HEK293 (cell line): ENCODE data around the gene SSTR3.

ENCODE experiments used
- CTCF ChIA-PET: fragments of 350-600 bp; formaldehyde crosslinking; extraction: SDS; loops from one replicate; lab custom pipeline; 2021; ENCODE audit warnings: antibody characterized with exemption; lab: Yijun Ruan, JAX
- POLR2A ChIA-PET: fragments of 300-600 bp; formaldehyde crosslinking; extraction: SDS; loops from one replicate; lab custom pipeline; 2020; ENCODE audit warnings: antibody characterized with exemption, inconsistent platforms; lab: Yijun Ruan, JAX
- H3K27ac ChIP-seq: fragments of 200-500 bp; sonication (Bioruptor generic); 2 replicates; pipeline ENCODE4 v1.5.1; 2014; ENCODE audit warnings: low read depth, low read length, control low read depth, inconsistent platforms; ENCODE audit errors: extremely low read depth
- H3K36me3 ChIP-seq, 2 experiments: fragments of 200-500 bp in 1 of 2; sonication (Bioruptor generic) in 1 of 2; 1 replicate in 1 of 2; 2 replicates in 1 of 2; pipeline ENCODE4 v1.5.1; 2014 to 2017; ENCODE audit warnings: inconsistent platforms in 2 of 2, low read length in 2 of 2; ENCODE audit not compliant: control insufficient read depth in 2 of 2, insufficient read depth in 1 of 2
- H3K4me1 ChIP-seq: fragments of 200-500 bp; sonication (Bioruptor generic); 2 replicates; pipeline ENCODE4 v1.5.1; 2014; ENCODE audit warnings: mild to moderate bottlenecking, low read length, inconsistent platforms; ENCODE audit not compliant: control insufficient read depth, insufficient read depth
- H3K4me3 ChIP-seq: 2 replicates; pipeline ENCODE4 v1.5.1; 2011; ENCODE audit warnings: low read depth, mild to moderate bottlenecking, control low read depth, low read length, moderate library complexity
- H3K9me3 ChIP-seq: fragments of 200-500 bp; sonication (Bioruptor generic); 2 replicates; pipeline ENCODE4 v1.5.1; 2014; ENCODE audit warnings: low read depth, low read length, inconsistent platforms; ENCODE audit not compliant: control insufficient read depth, insufficient read depth
- EGR2 ChIP-seq: fragments of 450-650 bp; formaldehyde crosslinking; IDR thresholded peaks from 2 replicates; pipeline ENCODE4 v1.5.1; 2016; ENCODE audit warnings: low read depth, missing biosample characterization, missing genetic modification characterization
- FEZF1 ChIP-seq: fragments of 450-650 bp; formaldehyde crosslinking; IDR thresholded peaks from 2 replicates; pipeline ENCODE4 v1.5.1; 2016; ENCODE audit warnings: missing biosample characterization, missing genetic modification characterization
- GLIS1 ChIP-seq: fragments of 450-650 bp; formaldehyde crosslinking; IDR thresholded peaks from 2 replicates; pipeline ENCODE4 v1.5.1; 2016; ENCODE audit warnings: missing biosample characterization, missing genetic modification characterization
- KLF10 ChIP-seq: fragments of 450-650 bp; IDR thresholded peaks from 2 replicates; pipeline ENCODE4 v1.5.1; 2018; ENCODE audit warnings: missing biosample characterization, mild to moderate bottlenecking, missing genetic modification characterization
- PATZ1 ChIP-seq: fragments of 450-650 bp; formaldehyde crosslinking; IDR thresholded peaks from 2 replicates; pipeline ENCODE4 v1.5.1; 2016; ENCODE audit warnings: missing biosample characterization, missing genetic modification characterization
- SCRT1 ChIP-seq: fragments of 450-650 bp; formaldehyde crosslinking; IDR thresholded peaks from 2 replicates; pipeline ENCODE4 v1.5.1; 2016; ENCODE audit warnings: missing biosample characterization, missing genetic modification characterization, borderline replicate concordance
- SP7 ChIP-seq: fragments of 450-650 bp; formaldehyde crosslinking; IDR thresholded peaks from 2 replicates; pipeline ENCODE4 v1.5.1; 2016; ENCODE audit warnings: missing biosample characterization, missing genetic modification characterization
- ZFHX2 ChIP-seq: fragments of 450-650 bp; formaldehyde crosslinking; conservative IDR thresholded peaks from 2 replicates; pipeline ENCODE4 v1.5.1; 2016; ENCODE audit warnings: missing biosample characterization, missing genetic modification characterization
- ZIC2 ChIP-seq: fragments of 450-650 bp; formaldehyde crosslinking; IDR thresholded peaks from 2 replicates; pipeline ENCODE4 v1.5.1; 2016; ENCODE audit warnings: missing biosample characterization, missing genetic modification characterization
- ZNF133 ChIP-seq: fragments of 450-650 bp; formaldehyde crosslinking; IDR thresholded peaks from 2 replicates; pipeline ENCODE4 v1.5.1; 2016; ENCODE audit warnings: missing biosample characterization, missing genetic modification characterization
- ZNF140 ChIP-seq: fragments of 450-650 bp; formaldehyde crosslinking; IDR thresholded peaks from 2 replicates; pipeline ENCODE4 v1.5.1; 2016; ENCODE audit warnings: missing biosample characterization, missing genetic modification characterization
- ZNF155 ChIP-seq: fragments of 450-650 bp; formaldehyde crosslinking; IDR thresholded peaks from 2 replicates; pipeline ENCODE4 v1.5.1; 2016; ENCODE audit warnings: missing biosample characterization, missing genetic modification characterization
- ZNF2 ChIP-seq: fragments of 450-650 bp; formaldehyde crosslinking; IDR thresholded peaks from 2 replicates; pipeline ENCODE4 v1.5.1; 2016; ENCODE audit warnings: missing biosample characterization, missing genetic modification characterization
- ZNF239 ChIP-seq: fragments of 450-650 bp; formaldehyde crosslinking; IDR thresholded peaks from 2 replicates; pipeline ENCODE4 v1.5.1; 2016; ENCODE audit warnings: missing biosample characterization, missing genetic modification characterization
- ZNF24 ChIP-seq: fragments of 450-650 bp; formaldehyde crosslinking; IDR thresholded peaks from 2 replicates; pipeline ENCODE4 v1.5.1; 2016; ENCODE audit warnings: missing biosample characterization, missing genetic modification characterization
- ZNF423 ChIP-seq: fragments of 450-650 bp; formaldehyde crosslinking; IDR thresholded peaks from 2 replicates; pipeline ENCODE4 v1.5.1; 2016; ENCODE audit warnings: missing biosample characterization, missing genetic modification characterization
- ZNF48 ChIP-seq: fragments of 450-650 bp; formaldehyde crosslinking; IDR thresholded peaks from 2 replicates; pipeline ENCODE4 v1.5.1; 2016; ENCODE audit warnings: missing biosample characterization, missing genetic modification characterization
- ZNF521 ChIP-seq: fragments of 450-650 bp; formaldehyde crosslinking; IDR thresholded peaks from 2 replicates; pipeline ENCODE4 v1.5.1; 2017; ENCODE audit warnings: missing biosample characterization, mild to moderate bottlenecking, missing genetic modification characterization
- ZNF610 ChIP-seq: fragments of 450-650 bp; formaldehyde crosslinking; IDR thresholded peaks from 2 replicates; pipeline ENCODE4 v1.5.1; 2016; ENCODE audit warnings: missing biosample characterization, missing genetic modification characterization, borderline replicate concordance
- ZNF670 ChIP-seq: fragments of 450-650 bp; formaldehyde crosslinking; IDR thresholded peaks from 2 replicates; pipeline ENCODE4 v1.5.1; 2016; ENCODE audit warnings: missing biosample characterization, missing genetic modification characterization, low read depth
- TF ChIP-seq, protein P1 (sequence below): fragments of 450-650 bp; formaldehyde crosslinking; IDR thresholded peaks from 2 replicates; pipeline ENCODE4 v1.5.1; 2017; ENCODE audit warnings: missing biosample characterization, missing genetic modification characterization

Gene SSTR3

DNA sequence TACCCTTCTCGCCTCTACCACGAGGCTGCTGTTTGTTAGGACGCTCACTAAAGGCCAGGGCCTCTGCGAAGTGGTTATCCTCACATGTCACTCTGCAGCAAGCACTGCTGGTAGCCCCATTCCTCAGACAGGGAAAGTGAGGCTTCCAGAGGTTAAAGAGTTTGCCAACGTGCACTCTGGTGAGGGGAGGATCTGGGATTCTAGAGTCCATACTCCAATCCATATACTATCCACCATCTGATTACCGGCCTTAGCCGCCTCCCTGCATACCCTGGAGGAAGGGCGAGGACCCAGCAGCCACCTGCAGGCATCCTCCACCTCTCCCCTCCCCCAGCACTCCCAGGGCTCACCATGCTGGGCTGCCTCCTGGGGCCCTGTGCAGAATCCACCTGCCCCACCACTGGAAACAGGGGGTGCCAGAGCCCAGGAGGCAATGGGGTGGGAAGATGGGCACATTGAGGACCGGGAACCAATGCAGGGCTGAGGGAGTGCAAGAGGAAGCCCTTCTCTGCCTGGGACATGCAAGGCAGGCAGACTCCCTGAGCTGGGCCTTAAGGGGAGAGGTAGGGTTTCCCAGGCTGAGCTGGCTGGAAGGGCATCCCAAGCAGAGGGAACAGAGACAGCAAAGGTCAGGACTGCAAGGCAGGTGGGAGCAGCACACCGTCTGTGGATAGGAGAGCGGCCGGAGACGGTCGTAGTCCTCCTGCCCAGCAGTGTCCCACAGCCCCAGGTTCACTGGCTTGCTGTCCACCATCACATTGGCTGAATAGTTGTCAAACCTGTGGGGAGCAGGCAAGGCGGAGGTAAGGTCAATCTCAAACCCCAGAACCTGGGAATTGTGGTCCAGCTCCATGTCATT, 20.1 kb upstream of the SSTR3 start:
- no peaks in the 10 kb centered on the region for H3K4me1 ChIP-seq
- ChIA-PET POLR2A (no interaction called here), CTCF (interaction anchor here (0.6 to 1.3 kb wide), 3 partner anchors 27 to 33 kb away, joined by 3 to 4 read pairs (median 3); no protein-coding TSS in a partner anchor)
- H3K27ac ChIP-seq, result no peak overlapping the region
- TF ChIP-seq ZIC2 (peak; percentile 42), KLF10 (no peak), GLIS1 (0 out of 2 replicates have a peak, but pooled peaks have one; percentile 28)
- H3K36me3 ChIP-seq, result no peaks in the 10 kb centered on the region
- no peak overlapping the region for H3K4me3 ChIP-seq
- no peaks in the 10 kb centered on the region for H3K9me3 ChIP-seq

- ChIA-PET POLR2A (no interaction called here), CTCF (interaction anchor here (0.5 to 4.3 kb wide), 3 partner anchors 29 to 90 kb away, joined by 3 to 28 read pairs (median 4); no protein-coding TSS in a partner anchor)
- TF ChIP-seq ZFHX2 (tag by site-specific recombination) (peak; percentile 65), ZNF24 (no peak), SCRT1 (no peak), PATZ1 (tag by site-specific recombination) (0 out of 2 replicates have a peak, but pooled peaks have one; percentile 28), EGR2 (peak; percentile 93)
- H3K9me3 ChIP-seq, result no peaks in the 10 kb centered on the region
- H3K36me3 ChIP-seq, result no peaks in the 10 kb centered on the region
- H3K27ac ChIP-seq, result no peak overlapping the region
- no peak overlapping the region for H3K4me3 ChIP-seq
- H3K4me1 ChIP-seq, result no peaks in the 10 kb centered on the region
These were observed 19.3 kb upstream of the SSTR3 start for GRCh38 chr22:37231406-37232139.

GRCh38 chr22:37230673-37231405, 18.6 kb upstream of the SSTR3 start:
- Histone ChIP-seq H3K36me3 (no peaks in the 10 kb centered on the region), H3K9me3 (no peaks in the 10 kb centered on the region), H3K27ac (no peak overlapping the region), H3K4me3 (no peak overlapping the region), H3K4me1 (no peaks in the 10 kb centered on the region)
- CTCF ChIA-PET, result interaction anchor here (0.5 to 4.3 kb wide), 7 partner anchors 23 to 185 kb away, joined by 3 to 28 read pairs (median 4); no protein-coding TSS in a partner anchor
- POLR2A ChIA-PET, result no interaction called here
- TF ChIP-seq SP7 (tag by site-specific recombination), result no peak
- TF ChIP-seq ZNF155 (tag by site-specific recombination), result no peak
- no peak for TF ChIP-seq ZNF239 (tag by site-specific recombination)
- TF ChIP-seq ZNF2 (tag by site-specific recombination), result no peak
- TF ChIP-seq ZNF610 (tag by site-specific recombination), result no peak
- TF ChIP-seq ZNF521 (tag by site-specific recombination), result no peak
- no peak for TF ChIP-seq ZNF140
- TF ChIP-seq FEZF1 (tag by site-specific recombination), result no peak
- TF ChIP-seq, protein P1, sequence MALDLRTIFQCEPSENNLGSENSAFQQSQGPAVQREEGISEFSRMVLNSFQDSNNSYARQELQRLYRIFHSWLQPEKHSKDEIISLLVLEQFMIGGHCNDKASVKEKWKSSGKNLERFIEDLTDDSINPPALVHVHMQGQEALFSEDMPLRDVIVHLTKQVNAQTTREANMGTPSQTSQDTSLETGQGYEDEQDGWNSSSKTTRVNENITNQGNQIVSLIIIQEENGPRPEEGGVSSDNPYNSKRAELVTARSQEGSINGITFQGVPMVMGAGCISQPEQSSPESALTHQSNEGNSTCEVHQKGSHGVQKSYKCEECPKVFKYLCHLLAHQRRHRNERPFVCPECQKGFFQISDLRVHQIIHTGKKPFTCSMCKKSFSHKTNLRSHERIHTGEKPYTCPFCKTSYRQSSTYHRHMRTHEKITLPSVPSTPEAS (tag by site-specific recombination), result no peak
- TF ChIP-seq ZNF133 (tag by site-specific recombination), result no peak
- no peak for TF ChIP-seq ZNF423 (tag by site-specific recombination)
- no peak for TF ChIP-seq ZNF670 (tag by site-specific recombination)
- no peak for TF ChIP-seq ZNF48 (tag by site-specific recombination)
- TF ChIP-seq EGR2, result no peak
